IMR-90 (cell line): ENCODE results near the gene CCDC69. TPM values are rescaled to one million over a fixed set of nuclear protein-coding genes. Genes with fewer than 3 reads are reported as not detected.

Experiments
- ATAC-seq: fragments of 200-7000 bp; cut with Tn5 transposase; 2 replicates; pipeline ENCODE4 v1.9.1; 2020; ENCODE audit warnings: low read depth, mild to moderate bottlenecking, moderate library complexity
- BruUV-seq: library from RNA; stranded (reverse); fragments of 400-500 nt; replicated peaks from 2 replicates; lab custom pipeline; 2021; lab: Mats Ljungman, UMichigan
- CTCF ChIA-PET: fragments of 300-600 bp; formaldehyde crosslinking; extraction: SDS; loops from one replicate; lab custom pipeline; 2021; ENCODE audit warnings: antibody characterized with exemption; lab: Yijun Ruan, JAX
- POLR2A ChIA-PET: fragments of 300-600 bp; sonication (Branson Sonifier 250); formaldehyde crosslinking; loops from one replicate; lab custom pipeline; 2022; ENCODE audit warnings: antibody characterized with exemption; ENCODE audit not compliant: unreplicated experiment; lab: Charles Lee
- DNase-seq: peaks from one replicate; pipeline ENCODE4 v3.0.0; 2013
- H2AFZ ChIP-seq: replicated peaks from 2 replicates; pipeline ENCODE3; 2013; ENCODE audit warnings: low read length, mild to moderate bottlenecking; ENCODE audit not compliant: poor library complexity
- H2AK5ac ChIP-seq: 2 replicates; pipeline ENCODE4 v1.6.1; 2013; ENCODE audit warnings: low read depth, low read length, inconsistent platforms
- H2AK9ac ChIP-seq: replicated peaks from 2 replicates; pipeline ENCODE3; 2013; ENCODE audit warnings: mild to moderate bottlenecking, low read depth, low read length, moderate library complexity; ENCODE audit not compliant: poor library complexity
- H2BK120ac ChIP-seq: 2 replicates; pipeline ENCODE4 v1.6.1; 2013; ENCODE audit warnings: low read depth, low read length, inconsistent platforms
- H2BK15ac ChIP-seq: 3 replicates; pipeline ENCODE4 v1.6.1; 2013; ENCODE audit warnings: low read depth, low read length, inconsistent platforms
- H2BK20ac ChIP-seq: 2 replicates; pipeline ENCODE4 v1.6.1; 2013; ENCODE audit warnings: low read depth, mild to moderate bottlenecking, inconsistent platforms, low read length, moderate library complexity
- H2BK5ac ChIP-seq: 2 replicates; pipeline ENCODE4 v1.6.1; 2013; ENCODE audit warnings: mild to moderate bottlenecking, low read depth, low read length, inconsistent platforms; ENCODE audit not compliant: poor library complexity, severe bottlenecking
- H3K14ac ChIP-seq: replicated peaks from 2 replicates; pipeline ENCODE4 v1.6.1; 2013; ENCODE audit warnings: low read depth, low read length, inconsistent platforms
- H3K18ac ChIP-seq: 2 replicates; pipeline ENCODE4 v1.6.1; 2013; ENCODE audit warnings: low read depth, low read length, control low read depth
- H3K23ac ChIP-seq: 2 replicates; pipeline ENCODE4 v1.6.1; 2013; ENCODE audit warnings: low read depth, low read length, inconsistent platforms
- H3K27ac ChIP-seq: 2 replicates; pipeline ENCODE4 v1.5.1; 2013; ENCODE audit warnings: mild to moderate bottlenecking, control low read depth, low read length; ENCODE audit not compliant: insufficient read depth
- H3K27me3 ChIP-seq: 2 replicates; pipeline ENCODE4 v1.6.1; 2013; ENCODE audit warnings: low read length; ENCODE audit not compliant: control insufficient read depth, insufficient read depth
- H3K36me3 ChIP-seq: 2 replicates; pipeline ENCODE4 v1.6.1; 2013; ENCODE audit warnings: low read length, mixed read lengths; ENCODE audit not compliant: control insufficient read depth, insufficient read depth
- H3K4ac ChIP-seq: 2 replicates; pipeline ENCODE4 v1.6.1; 2013; ENCODE audit warnings: low read depth, low read length, inconsistent platforms
- H3K4me1 ChIP-seq: 2 replicates; pipeline ENCODE4 v1.6.1; 2013; ENCODE audit warnings: low read length, mixed read lengths; ENCODE audit not compliant: control insufficient read depth, insufficient read depth
- H3K4me2 ChIP-seq: 2 replicates; pipeline ENCODE4 v1.6.1; 2013; ENCODE audit warnings: low read depth, mild to moderate bottlenecking, control low read depth, low read length, moderate library complexity
- H3K4me3 ChIP-seq: 2 replicates; pipeline ENCODE4 v1.5.1; 2013; ENCODE audit warnings: low read depth, mild to moderate bottlenecking, control low read depth, low read length, moderate library complexity; ENCODE audit not compliant: insufficient read depth
- H3K56ac ChIP-seq: 2 replicates; pipeline ENCODE4 v1.6.1; 2013; ENCODE audit warnings: low read length, inconsistent platforms; ENCODE audit not compliant: insufficient read depth; ENCODE audit errors: extremely low read depth
- H3K79me1 ChIP-seq, 2 experiments: 2 replicates each; pipeline ENCODE4 v1.6.1; 2013; ENCODE audit warnings: low read length in 2 of 2, inconsistent platforms in 1 of 2, low read depth in 1 of 2
- H3K9ac ChIP-seq: 2 replicates; pipeline ENCODE4 v1.6.1; 2013; ENCODE audit warnings: low read depth, low read length, control low read depth
- H3K9me1 ChIP-seq: 2 replicates; pipeline ENCODE4 v1.6.1; 2013; ENCODE audit warnings: low read length, inconsistent platforms; ENCODE audit not compliant: insufficient read depth
- H3K9me3 ChIP-seq: 2 replicates; pipeline ENCODE4 v1.6.1; 2013; ENCODE audit warnings: low read length; ENCODE audit not compliant: control insufficient read depth, insufficient read depth
- H4K20me1 ChIP-seq: 2 replicates; pipeline ENCODE4 v1.6.1; 2013; ENCODE audit warnings: low read length, inconsistent platforms; ENCODE audit not compliant: insufficient read depth
- H4K5ac ChIP-seq: 2 replicates; pipeline ENCODE4 v1.6.1; 2013; ENCODE audit warnings: mild to moderate bottlenecking, low read depth, low read length, control low read depth
- H4K8ac ChIP-seq, 2 experiments: 2 replicates each; pipeline ENCODE4 v1.6.1; 2013; ENCODE audit warnings: low read depth in 2 of 2, low read length in 2 of 2, control low read depth in 1 of 2, inconsistent platforms in 1 of 2
- H4K91ac ChIP-seq: 2 replicates; pipeline ENCODE4 v1.6.1; 2013; ENCODE audit warnings: low read depth, low read length, inconsistent platforms; ENCODE audit not compliant: insufficient read depth
- BHLHE40 ChIP-seq: fragments of 150-350 bp; IDR thresholded peaks from 2 replicates; pipeline ENCODE4 v1.6.1; 2016; ENCODE audit warnings: mild to moderate bottlenecking, low read depth, low read length
- CEBPB ChIP-seq: IDR thresholded peaks from 2 replicates; pipeline ENCODE4 v1.6.1; 2012; ENCODE audit warnings: low read depth, low read length, improper control_type of control experiment
- CHD1 ChIP-seq: IDR thresholded peaks from 2 replicates; pipeline ENCODE4 v1.6.1; 2012; ENCODE audit warnings: low read depth, low read length, improper control_type of control experiment
- CTCF ChIP-seq: conservative IDR thresholded peaks from 2 replicates; pipeline ENCODE4 v1.5.1; 2012; ENCODE audit warnings: mild to moderate bottlenecking, low read depth, low read length, improper control_type of control experiment
- FOS ChIP-seq: fragments of 150-350 bp; IDR thresholded peaks from 2 replicates; pipeline ENCODE4 v1.6.1; 2016; ENCODE audit warnings: low read depth, low read length
- MAFK ChIP-seq: IDR thresholded peaks from 2 replicates; pipeline ENCODE4 v1.6.1; 2012; ENCODE audit warnings: low read depth, low read length, improper control_type of control experiment
- MAZ ChIP-seq: IDR thresholded peaks from 2 replicates; pipeline ENCODE4 v1.6.1; 2012; ENCODE audit warnings: low read depth, mild to moderate bottlenecking, low read length, improper control_type of control experiment, moderate library complexity, borderline replicate concordance
- MXI1 ChIP-seq: IDR thresholded peaks from 2 replicates; pipeline ENCODE4 v1.6.1; 2012; ENCODE audit warnings: low read depth, mild to moderate bottlenecking, low read length, moderate library complexity, borderline replicate concordance
- NFE2L2 ChIP-seq: fragments of 150-350 bp; IDR thresholded peaks from 2 replicates; pipeline ENCODE4 v1.6.1; 2016; ENCODE audit warnings: low read depth, mild to moderate bottlenecking, low read length
- POLR2A ChIP-seq: IDR thresholded peaks from 2 replicates; pipeline ENCODE4 v1.6.1; 2012; ENCODE audit warnings: mild to moderate bottlenecking, low read depth, low read length
- RAD21 ChIP-seq: IDR thresholded peaks from 2 replicates; pipeline ENCODE4 v1.6.1; 2012; ENCODE audit warnings: low read length, improper control_type of control experiment
- RCOR1 ChIP-seq: IDR thresholded peaks from 2 replicates; pipeline ENCODE4 v1.6.1; 2012; ENCODE audit warnings: mild to moderate bottlenecking, low read length, improper control_type of control experiment; ENCODE audit not compliant: insufficient replicate concordance
- RFX5 ChIP-seq: IDR thresholded peaks from 2 replicates; pipeline ENCODE4 v1.8.0; 2012; ENCODE audit warnings: low read depth, mild to moderate bottlenecking, low read length, moderate library complexity
- SMC3 ChIP-seq: fragments of 150-350 bp; IDR thresholded peaks from 2 replicates; pipeline ENCODE4 v1.6.1; 2016; ENCODE audit warnings: low read depth, mild to moderate bottlenecking, antibody characterized with exemption, low read length, moderate library complexity
- WGBS, 2 experiments: methylation state at CpG; one replicate each; pipeline versions ENCODE4 v1.1.5 to v1.1.7; 2013; ENCODE audit warnings: missing lambda C conversion rate in 2 of 2; ENCODE audit not compliant: insufficient read length in 1 of 2; ENCODE audit errors: extremely low coverage in 2 of 2; 5-methylcytosine and 5-hydroxymethylcytosine counted together
- dilution Hi-C: fragments of 300-500 bp; cut with HindIII; formaldehyde crosslinking; loops from one replicate; pipeline ENCODE4 v1.14.3; 2018; ENCODE audit warnings: low sequenced_read_pairs; ENCODE audit not compliant: unreplicated experiment
- in situ Hi-C: fragments of 300-500 bp; cut with MboI; formaldehyde crosslinking; loops from 3 replicates; pipeline ENCODE4 v1.14.3; 2019; ENCODE audit warnings: low sequenced_read_pairs, inconsistent platforms, mixed read lengths
- intact Hi-C: fragments of 100-400 bp; cut with micrococcal nuclease; formaldehyde crosslinking; loops from 2 replicates; pipeline ENCODE4 v1.10.0; 2022
- polyA plus RNA-seq, 3 experiments: library from polyadenylated mRNA; depleted of rRNA; stranded (reverse); fragments of >200 nt; gene quantifications; 2 replicates each; pipeline ENCODE4 v1.2.3, GENCODE V29; 2012; ENCODE audit warnings: low replicate concordance in 1 of 3
- total RNA-seq: library from RNA; depleted of rRNA; stranded (reverse); fragments of >200 nt; gene quantifications from 2 replicates; pipeline ENCODE4 v1.2.3, GENCODE V29; 2012
- TF ChIP-seq, protein P1 (sequence below): fragments of 150-350 bp; IDR thresholded peaks from 2 replicates; pipeline ENCODE4 v1.6.1; 2016; ENCODE audit warnings: low read depth, mild to moderate bottlenecking, low read length, moderate library complexity, borderline replicate concordance
- TF ChIP-seq, protein P2 (sequence below): fragments of 150-350 bp; IDR thresholded peaks from 2 replicates; pipeline ENCODE4 v1.6.1; 2017; ENCODE audit warnings: mild to moderate bottlenecking, antibody characterized with exemption, low read length, low read depth

CCDC69 gene
- total and polyA plus RNA-seq, 2 of the 4 experiments (the other 2 are of a cell fraction) = 0.36 to 0.48 TPM

DNA sequence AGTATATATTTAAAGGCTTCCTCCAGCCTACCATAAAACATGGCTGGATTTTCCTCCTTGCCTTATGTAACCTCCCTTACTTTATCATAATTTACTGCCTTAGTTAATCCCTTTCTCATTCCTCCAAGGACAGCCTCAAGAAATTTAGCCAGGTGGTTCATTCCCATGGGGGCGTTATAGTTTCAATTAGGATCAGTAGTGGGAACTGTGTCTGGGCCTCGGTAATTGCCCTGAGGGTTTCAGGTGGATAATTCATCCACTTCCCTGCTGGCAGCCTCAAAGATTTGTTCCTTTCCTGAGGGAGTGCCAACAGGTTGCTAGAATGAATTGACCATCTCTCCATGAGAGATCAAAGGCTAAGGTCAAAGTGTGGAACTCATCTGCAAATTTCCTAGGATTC is 24.8 kb upstream of the CCDC69 start:
- POLR2A ChIA-PET = no interaction called here
- peaks cover 28% of the 10 kb centered on the region for H3K27me3 ChIP-seq
- no peaks in the 10 kb centered on the region for H3K4me1 ChIP-seq
- no peak overlapping the region for H4K8ac ChIP-seq
- H2BK5ac ChIP-seq = no peak overlapping the region
- H4K91ac ChIP-seq = no peak overlapping the region
- no peak for TF ChIP-seq RAD21
- no peak for TF ChIP-seq BHLHE40
- no peak for TF ChIP-seq SMC3
- no peak for TF ChIP-seq RCOR1
- TF ChIP-seq, protein P1, sequence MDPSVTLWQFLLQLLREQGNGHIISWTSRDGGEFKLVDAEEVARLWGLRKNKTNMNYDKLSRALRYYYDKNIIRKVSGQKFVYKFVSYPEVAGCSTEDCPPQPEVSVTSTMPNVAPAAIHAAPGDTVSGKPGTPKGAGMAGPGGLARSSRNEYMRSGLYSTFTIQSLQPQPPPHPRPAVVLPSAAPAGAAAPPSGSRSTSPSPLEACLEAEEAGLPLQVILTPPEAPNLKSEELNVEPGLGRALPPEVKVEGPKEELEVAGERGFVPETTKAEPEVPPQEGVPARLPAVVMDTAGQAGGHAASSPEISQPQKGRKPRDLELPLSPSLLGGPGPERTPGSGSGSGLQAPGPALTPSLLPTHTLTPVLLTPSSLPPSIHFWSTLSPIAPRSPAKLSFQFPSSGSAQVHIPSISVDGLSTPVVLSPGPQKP = no peak
- no peak for TF ChIP-seq CTCF
- no peak for TF ChIP-seq CHD1
- TF ChIP-seq MAZ = no peak
- no peak for TF ChIP-seq CEBPB
- no peak for TF ChIP-seq MXI1
- no peak for TF ChIP-seq POLR2A
- TF ChIP-seq NFE2L2 = no peak
- TF ChIP-seq MAFK = no peak
- no peak for TF ChIP-seq RFX5
- no peak for TF ChIP-seq FOS
- TF ChIP-seq, protein P2, sequence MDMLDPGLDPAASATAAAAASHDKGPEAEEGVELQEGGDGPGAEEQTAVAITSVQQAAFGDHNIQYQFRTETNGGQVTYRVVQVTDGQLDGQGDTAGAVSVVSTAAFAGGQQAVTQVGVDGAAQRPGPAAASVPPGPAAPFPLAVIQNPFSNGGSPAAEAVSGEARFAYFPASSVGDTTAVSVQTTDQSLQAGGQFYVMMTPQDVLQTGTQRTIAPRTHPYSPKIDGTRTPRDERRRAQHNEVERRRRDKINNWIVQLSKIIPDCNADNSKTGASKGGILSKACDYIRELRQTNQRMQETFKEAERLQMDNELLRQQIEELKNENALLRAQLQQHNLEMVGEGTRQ = no peak
- intact Hi-C loops (no loop called here), in situ Hi-C loops (no loop called here), dilution Hi-C loops (no loop called here)
- CTCF ChIA-PET = interaction anchor here (2.4 kb wide), 1 partner anchor 10 kb away, joined by 12 read pairs; no protein-coding TSS in a partner anchor
- H3K4ac ChIP-seq = no peak overlapping the region
- H3K23ac ChIP-seq = no peak overlapping the region
- no peak overlapping the region for H4K5ac ChIP-seq
- H4K20me1 ChIP-seq = no peaks in the 10 kb centered on the region
- H2BK20ac ChIP-seq = no peak overlapping the region
- ATAC-seq = no peak
- peaks cover 1% of the 10 kb centered on the region; the same call in 1 of the 2 replicates for H3K9me1 ChIP-seq
- H3K56ac ChIP-seq = no peak overlapping the region
- no peak overlapping the region for H3K27ac ChIP-seq
- peaks cover 0 to 3% of the 10 kb centered on the region in 2 experiments; a peak in 2 of 4 replicates for H3K79me1 ChIP-seq
- WGBS, 2 experiments = no CpG with 5 or more reads among the region's 2 CpGs
- no peak overlapping the region for H2BK120ac ChIP-seq
- no peak overlapping the region for H2BK15ac ChIP-seq
- no peak for DNase-seq
- no peak overlapping the region for H2AK9ac ChIP-seq
- no TSS peak for BruUV-seq
- no peak overlapping the region for H3K4me2 ChIP-seq
- H2AFZ ChIP-seq = no peak overlapping the region
- H3K36me3 ChIP-seq = no peaks in the 10 kb centered on the region
- H3K9ac ChIP-seq = no peak overlapping the region
- H3K9me3 ChIP-seq = no peaks in the 10 kb centered on the region
- H3K4me3 ChIP-seq = no peak overlapping the region
- H2AK5ac ChIP-seq = no peak overlapping the region
- no peak overlapping the region for H3K14ac ChIP-seq
- H3K18ac ChIP-seq = no peak overlapping the region
